ENCODE data around the gene IL17C.

DNA sequence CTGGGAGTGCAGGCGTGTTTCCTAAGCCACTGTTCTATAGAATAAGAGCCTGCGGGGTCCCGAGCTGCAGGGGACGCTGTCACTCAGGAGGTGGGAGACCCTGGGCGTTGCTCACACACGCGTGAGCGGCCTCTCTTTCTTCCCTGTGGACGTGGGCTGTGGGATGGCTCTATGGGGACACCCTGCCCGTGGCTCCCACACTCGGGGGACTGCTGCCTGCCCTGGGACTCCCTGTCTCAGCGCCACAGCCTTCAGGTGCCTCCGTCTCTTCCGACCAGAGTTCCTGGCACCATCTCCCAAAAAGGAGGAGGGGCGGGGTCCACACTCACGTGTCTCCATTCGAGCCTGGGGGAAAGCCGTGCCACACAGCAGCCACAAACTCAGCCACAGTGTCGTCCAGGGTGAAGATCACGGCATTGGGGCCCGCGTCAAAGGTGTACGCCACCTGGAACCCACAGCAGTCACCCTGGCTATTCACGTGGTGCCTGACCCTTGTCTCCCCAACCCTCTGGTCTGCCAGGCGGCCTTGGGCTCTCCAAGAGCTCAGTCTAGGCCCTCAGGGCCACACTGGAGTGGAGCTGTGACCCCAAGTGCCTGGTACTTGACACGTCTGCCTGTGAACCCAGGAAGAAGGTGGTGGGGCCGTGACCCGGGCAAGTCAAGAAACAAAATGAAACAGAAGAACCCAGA lies 16.1 kb downstream of the IL17C start:
- TF ChIP-seq, protein P1, sequence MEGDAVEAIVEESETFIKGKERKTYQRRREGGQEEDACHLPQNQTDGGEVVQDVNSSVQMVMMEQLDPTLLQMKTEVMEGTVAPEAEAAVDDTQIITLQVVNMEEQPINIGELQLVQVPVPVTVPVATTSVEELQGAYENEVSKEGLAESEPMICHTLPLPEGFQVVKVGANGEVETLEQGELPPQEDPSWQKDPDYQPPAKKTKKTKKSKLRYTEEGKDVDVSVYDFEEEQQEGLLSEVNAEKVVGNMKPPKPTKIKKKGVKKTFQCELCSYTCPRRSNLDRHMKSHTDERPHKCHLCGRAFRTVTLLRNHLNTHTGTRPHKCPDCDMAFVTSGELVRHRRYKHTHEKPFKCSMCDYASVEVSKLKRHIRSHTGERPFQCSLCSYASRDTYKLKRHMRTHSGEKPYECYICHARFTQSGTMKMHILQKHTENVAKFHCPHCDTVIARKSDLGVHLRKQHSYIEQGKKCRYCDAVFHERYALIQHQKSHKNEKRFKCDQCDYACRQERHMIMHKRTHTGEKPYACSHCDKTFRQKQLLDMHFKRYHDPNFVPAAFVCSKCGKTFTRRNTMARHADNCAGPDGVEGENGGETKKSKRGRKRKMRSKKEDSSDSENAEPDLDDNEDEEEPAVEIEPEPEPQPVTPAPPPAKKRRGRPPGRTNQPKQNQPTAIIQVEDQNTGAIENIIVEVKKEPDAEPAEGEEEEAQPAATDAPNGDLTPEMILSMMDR (IDR thresholded peaks at IDR 0.05; ENCODE audit: borderline replicate concordance, extremely low read depth, low read length, poor library complexity, severe bottlenecking) = no peak
- TF ChIP-seq EZH2 (IDR thresholded peaks at IDR 0.05; ENCODE audit: borderline replicate concordance, low read depth, low read length, severe bottlenecking) = no peak
